ENCODE measurements around the gene SYT17.

DNA sequence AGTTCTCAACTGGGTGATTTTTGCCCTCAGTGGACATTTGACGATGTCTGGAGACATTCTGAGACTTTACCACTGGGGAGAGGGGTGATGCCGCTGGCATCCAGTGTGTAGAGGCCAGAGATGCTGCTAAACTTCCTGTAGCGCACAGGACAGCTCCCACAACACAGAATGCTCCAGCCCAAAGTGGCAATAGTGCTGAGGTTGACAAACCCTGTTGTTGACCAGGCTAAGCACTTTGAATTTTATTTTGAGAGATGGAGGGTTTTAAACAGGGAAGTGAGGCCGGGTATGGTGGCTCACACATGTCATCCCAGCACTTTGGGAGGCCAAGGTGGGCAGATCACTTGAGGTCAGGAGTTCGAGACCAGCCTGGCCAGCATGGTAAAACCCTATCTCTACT is 44.0 kb downstream of the SYT17 start:
- TF ChIP-seq POLR2AphosphoS5 (IDR thresholded peaks at IDR 0.05) (no peak), POLR2A (IDR thresholded peaks at IDR 0.05) (no peak)
- TF ChIP-seq, protein P1, sequence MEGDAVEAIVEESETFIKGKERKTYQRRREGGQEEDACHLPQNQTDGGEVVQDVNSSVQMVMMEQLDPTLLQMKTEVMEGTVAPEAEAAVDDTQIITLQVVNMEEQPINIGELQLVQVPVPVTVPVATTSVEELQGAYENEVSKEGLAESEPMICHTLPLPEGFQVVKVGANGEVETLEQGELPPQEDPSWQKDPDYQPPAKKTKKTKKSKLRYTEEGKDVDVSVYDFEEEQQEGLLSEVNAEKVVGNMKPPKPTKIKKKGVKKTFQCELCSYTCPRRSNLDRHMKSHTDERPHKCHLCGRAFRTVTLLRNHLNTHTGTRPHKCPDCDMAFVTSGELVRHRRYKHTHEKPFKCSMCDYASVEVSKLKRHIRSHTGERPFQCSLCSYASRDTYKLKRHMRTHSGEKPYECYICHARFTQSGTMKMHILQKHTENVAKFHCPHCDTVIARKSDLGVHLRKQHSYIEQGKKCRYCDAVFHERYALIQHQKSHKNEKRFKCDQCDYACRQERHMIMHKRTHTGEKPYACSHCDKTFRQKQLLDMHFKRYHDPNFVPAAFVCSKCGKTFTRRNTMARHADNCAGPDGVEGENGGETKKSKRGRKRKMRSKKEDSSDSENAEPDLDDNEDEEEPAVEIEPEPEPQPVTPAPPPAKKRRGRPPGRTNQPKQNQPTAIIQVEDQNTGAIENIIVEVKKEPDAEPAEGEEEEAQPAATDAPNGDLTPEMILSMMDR (IDR thresholded peaks at IDR 0.05) = no peak
